GM12878 (cell line): ENCODE data around the gene B3GALT4. TPM values are rescaled to one million over a fixed set of nuclear protein-coding genes. Genes with fewer than 3 reads are reported as not detected.
"Not testable (repeated sequence)": the region's sequence is repeated elsewhere in the genome, so short reads cannot be mapped to it uniquely, and the experiment has no call there.

Experiments
- ATAC-seq: fragments of 200-7000 bp; cut with Tn5 transposase; 3 replicates; pipeline ENCODE4 v1.9.1; 2020; ENCODE audit warnings: mild to moderate bottlenecking, moderate library complexity
- BruUV-seq: library from RNA; stranded (reverse); fragments of 400-500 nt; replicated peaks from 2 replicates; lab custom pipeline; 2021; lab: Mats Ljungman, UMichigan
- CTCF ChIA-PET: fragments of 300-600 bp; sonication (Branson Sonifier 250); formaldehyde crosslinking; extraction: SDS; loops from one replicate; lab custom pipeline; 2021; ENCODE audit warnings: inconsistent platforms; lab: Yijun Ruan, JAX
- POLR2A ChIA-PET: fragments of 350-600 bp; formaldehyde crosslinking; extraction: SDS; loops from one replicate; lab custom pipeline; 2021; ENCODE audit warnings: inconsistent platforms; lab: Charles Lee
- RAD21 ChIA-PET: fragments of 300-600 bp; sonication (Branson Sonifier 250); formaldehyde crosslinking; loops from one replicate; lab custom pipeline; 2023; ENCODE audit warnings: antibody characterized with exemption; ENCODE audit not compliant: unreplicated experiment; lab: Charles Lee
- SMC1A ChIA-PET: fragments of 300-600 bp; sonication (Branson Sonifier 250); formaldehyde crosslinking; loops from one replicate; lab custom pipeline; 2023; ENCODE audit not compliant: unreplicated experiment, uncharacterized antibody; lab: Charles Lee
- DNase-seq: peaks from one replicate; pipeline ENCODE4 v3.0.0-alpha.2; 2011; ENCODE audit warnings: low read depth, low spot score
- FAIRE-seq: peaks from 3 replicates; lab custom pipeline; 2011; peaks lifted over from hg19 to GRCh38; lab: Jason Lieb, UNC
- H2AFZ ChIP-seq: 2 replicates; pipeline ENCODE4 v1.6.0; 2011; ENCODE audit warnings: low read depth, low read length, control low read depth; ENCODE audit not compliant: control insufficient read depth
- H3K27ac ChIP-seq: 2 replicates; pipeline ENCODE4 v1.5.1; 2011; ENCODE audit warnings: control low read depth; ENCODE audit not compliant: control insufficient read depth, insufficient read depth
- H3K27me3 ChIP-seq, 2 experiments: replicated peaks in 1 of 2; 2 replicates each; pipeline versions ENCODE4 v1.6.0 to v1.6.1; 2011; ENCODE audit warnings: low read length in 1 of 2; ENCODE audit not compliant: control insufficient read depth in 2 of 2, insufficient read depth in 2 of 2
- H3K36me3 ChIP-seq, 2 experiments: 2 replicates each; pipeline ENCODE4 v1.5.1; 2011; ENCODE audit warnings: low read length in 1 of 2; ENCODE audit not compliant: control insufficient read depth in 2 of 2, insufficient read depth in 2 of 2
- H3K4me1 ChIP-seq: 2 replicates; pipeline ENCODE4 v1.6.1; 2011; ENCODE audit warnings: mild to moderate bottlenecking, low read length, moderate library complexity, mixed read lengths; ENCODE audit not compliant: control insufficient read depth, insufficient read depth
- H3K4me2 ChIP-seq: 2 replicates; pipeline ENCODE4 v1.6.0; 2011; ENCODE audit warnings: control low read depth; ENCODE audit not compliant: control insufficient read depth, insufficient read depth
- H3K4me3 ChIP-seq: fragments of 200-600 bp; sonication (generic); 2 replicates; pipeline ENCODE4 v1.5.1; 2016
- H3K79me2 ChIP-seq: 2 replicates; pipeline ENCODE4 v1.6.0; 2011; ENCODE audit warnings: low read length; ENCODE audit not compliant: control insufficient read depth, insufficient read depth
- H3K9ac ChIP-seq: 2 replicates; pipeline ENCODE4 v1.8.0; 2011; ENCODE audit warnings: low read length, control low read depth, mixed read lengths; ENCODE audit not compliant: control insufficient read depth, insufficient read depth
- H3K9me3 ChIP-seq: replicated peaks from 3 replicates; pipeline ENCODE4 v1.5.1; 2011; ENCODE audit warnings: mild to moderate bottlenecking, low read length; ENCODE audit not compliant: control insufficient read depth, insufficient read depth
- H4K20me1 ChIP-seq: 2 replicates; pipeline ENCODE4 v1.6.0; 2011; ENCODE audit not compliant: control insufficient read depth, insufficient read depth
- IRF3 ChIP-seq: fragments of 450-650 bp; IDR thresholded peaks from 2 replicates; pipeline ENCODE4 v1.6.1; 2014; ENCODE audit warnings: mild to moderate bottlenecking
- STAT3 ChIP-seq: IDR thresholded peaks from 2 replicates; pipeline ENCODE4 v1.6.1; 2011; ENCODE audit warnings: low read depth, low read length, improper control_type of control experiment
- TCF3 ChIP-seq: IDR thresholded peaks from 2 replicates; pipeline ENCODE4 v1.6.1; 2012; ENCODE audit warnings: low read depth, mild to moderate bottlenecking, low read length, borderline replicate concordance; ENCODE audit not compliant: insufficient read depth
- WGBS: methylation state at CpG from one replicate; pipeline ENCODE4 v1.1.6; 2016; ENCODE audit warnings: low lambda C conversion rate; ENCODE audit not compliant: insufficient replicate concordance, insufficient coverage; ENCODE audit errors: missing lambda C conversion rate; 5-methylcytosine and 5-hydroxymethylcytosine counted together
- in situ Hi-C: fragments of 300-500 bp; cut with MboI; formaldehyde crosslinking; loops from 9 replicates; pipeline ENCODE4 v1.14.3; 2018; ENCODE audit warnings: mixed read lengths
- intact Hi-C: fragments of 100-400 bp; cut with micrococcal nuclease; formaldehyde crosslinking; loops from one replicate; pipeline ENCODE4 v1.14.2; 2022; ENCODE audit not compliant: unreplicated experiment
- polyA plus RNA-seq, 11 experiments: library from polyadenylated mRNA; depleted of rRNA in 4 of 11; unstranded in 6 of 11; stranded (reverse) in 5 of 11; fragments of >200 nt; fragmentation: Nextera tagmentation in 4 of 11; fragmentation: Illumina TruSeq in 1 of 11; extraction: Ambion mirVana in 4 of 11; extraction: Trizol in 1 of 11; gene quantifications; 1 replicate in 1 of 11; 2 replicates in 10 of 11; pipeline versions ENCODE4 v1.2.1 to v1.2.3, GENCODE V29; 2011 to 2016; ENCODE audit warnings: inconsistent platforms in 2 of 11, missing spikeins in 2 of 11, low read depth in 1 of 11
- total RNA-seq, 4 experiments: library from RNA; depleted of rRNA in 3 of 4; stranded (reverse); fragments of >200 nt in 3 of 4; fragmentation: Illumina TruSeq in 1 of 4; extraction: Trizol in 1 of 4; gene quantifications; 2 replicates each; pipeline versions ENCODE4 v1.2.1 to v1.2.3, GENCODE V29; 2013 to 2021
- TF ChIP-seq, protein P1 (sequence below): fragments of 450-650 bp; formaldehyde crosslinking; IDR thresholded peaks from 2 replicates; pipeline ENCODE4 v1.4.0; 2022; ENCODE audit warnings: mild to moderate bottlenecking, moderate library complexity

Gene B3GALT4
- total and polyA plus RNA-seq, 10 of the 15 experiments (the other 5 are each of a cell fraction or from before 2014, with no cell fraction given) = 0.27 to 8.2 (median 2.6) TPM

- no peak overlapping the region for H3K4me2 ChIP-seq
- POLR2A ChIA-PET = interaction anchor here (1.6 kb wide), 1 partner anchor 8 kb away, joined by 6 read pairs; the partner anchor contains the start of genes RPS18 and VPS52
- BruUV-seq = no TSS peak
- peaks cover 19% of the 10 kb centered on the region for H3K79me2 ChIP-seq
- intact Hi-C loops = no loop called here
- peaks cover 24 to 31% of the 10 kb centered on the region in 2 experiments; a peak in 3 of 4 replicates for H3K36me3 ChIP-seq
- no peak overlapping the region; the same call in 1 of the 2 replicates for H3K27ac ChIP-seq
- H4K20me1 ChIP-seq = no peaks in the 10 kb centered on the region; the same call in 1 of the 2 replicates
- in situ Hi-C loops = no loop called here
- TF ChIP-seq, protein P1, sequence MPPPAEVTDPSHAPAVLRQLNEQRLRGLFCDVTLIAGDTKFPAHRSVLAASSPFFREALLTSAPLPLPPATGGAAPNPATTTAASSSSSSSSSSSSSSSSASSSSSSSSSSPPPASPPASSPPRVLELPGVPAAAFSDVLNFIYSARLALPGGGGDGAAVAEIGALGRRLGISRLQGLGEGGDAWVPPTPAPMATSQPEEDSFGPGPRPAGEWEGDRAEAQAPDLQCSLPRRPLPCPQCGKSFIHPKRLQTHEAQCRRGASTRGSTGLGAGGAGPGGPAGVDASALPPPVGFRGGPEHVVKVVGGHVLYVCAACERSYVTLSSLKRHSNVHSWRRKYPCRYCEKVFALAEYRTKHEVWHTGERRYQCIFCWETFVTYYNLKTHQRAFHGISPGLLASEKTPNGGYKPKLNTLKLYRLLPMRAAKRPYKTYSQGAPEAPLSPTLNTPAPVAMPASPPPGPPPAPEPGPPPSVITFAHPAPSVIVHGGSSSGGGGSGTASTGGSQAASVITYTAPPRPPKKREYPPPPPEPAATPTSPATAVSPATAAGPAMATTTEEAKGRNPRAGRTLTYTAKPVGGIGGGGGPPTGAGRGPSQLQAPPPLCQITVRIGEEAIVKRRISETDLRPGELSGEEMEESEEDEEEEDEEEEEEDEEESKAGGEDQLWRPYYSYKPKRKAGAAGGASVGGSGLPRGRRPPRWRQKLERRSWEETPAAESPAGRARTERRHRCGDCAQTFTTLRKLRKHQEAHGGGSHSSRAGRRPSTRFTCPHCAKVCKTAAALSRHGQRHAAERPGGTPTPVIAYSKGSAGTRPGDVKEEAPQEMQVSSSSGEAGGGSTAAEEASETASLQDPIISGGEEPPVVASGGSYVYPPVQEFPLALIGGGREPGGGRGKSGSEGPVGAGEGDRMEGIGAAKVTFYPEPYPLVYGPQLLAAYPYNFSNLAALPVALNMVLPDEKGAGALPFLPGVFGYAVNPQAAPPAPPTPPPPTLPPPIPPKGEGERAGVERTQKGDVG (CRISPR knock-in tag) = no peak
- TF ChIP-seq IRF3 (no peak), TCF3 (no peak), STAT3 (no peak)
- DNase-seq = no peak
- no peaks in the 10 kb centered on the region for H3K9me3 ChIP-seq
- H3K4me3 ChIP-seq = no peak overlapping the region
- H3K27me3 ChIP-seq = no peaks in the 10 kb centered on the region
- CTCF ChIA-PET = no interaction called here
- H3K4me1 ChIP-seq = peaks cover 15% of the 10 kb centered on the region
- no peak overlapping the region for H2AFZ ChIP-seq
- no peak for ATAC-seq
- RAD21 ChIA-PET = interaction anchor here (0.5 kb wide), 1 partner anchor 65 kb away, joined by 3 read pairs; no protein-coding TSS in a partner anchor
- SMC1A ChIA-PET = no interaction called here
- WGBS = 85% methylated on average over 6 of the region's 6 CpGs
- H3K9ac ChIP-seq = no peak overlapping the region
- FAIRE-seq = no peak
Observed at GRCh38 chr6:33280539-33280938, 3.6 kb downstream of the B3GALT4 start.

- H3K9me3 ChIP-seq, H4K20me1 ChIP-seq, intact Hi-C loops, FAIRE-seq, H3K4me2 ChIP-seq, ATAC-seq, POLR2A ChIA-PET, H3K9ac ChIP-seq, CTCF ChIA-PET, H3K27me3 ChIP-seq, H3K4me1 ChIP-seq, DNase-seq, SMC1A ChIA-PET, BruUV-seq, in situ Hi-C loops, H3K4me3 ChIP-seq, RAD21 ChIA-PET, H3K27ac ChIP-seq, H2AFZ ChIP-seq: not testable (repeated sequence)
- 100% methylated on average over 4 of the region's 4 CpGs for WGBS
- Histone ChIP-seq H3K36me3 (peaks cover 7 to 28% of the 10 kb centered on the region in 2 experiments; a peak in 3 of 4 replicates), H3K79me2 (peaks cover 23% of the 10 kb centered on the region)
Observed at GRCh38 chr6:33285214-33285613, 8.3 kb downstream of the B3GALT4 start.
